MM.1S (cell line): ENCODE results near the gene PSORS1C1.
A peak's percentile ranks its signal among the peaks of the same experiment; 100 is the strongest.

Experiments used
- DNase-seq: peaks from one replicate; pipeline ENCODE4 v3.0.0-alpha.2; 2015
- H2AFZ ChIP-seq: fragments of 300-600 bp; sonication (generic); 2 replicates; pipeline ENCODE4 v1.6.0; 2016; ENCODE audit warnings: antibody characterized with exemption, low read length
- H3F3A ChIP-seq: fragments of 300-600 bp; sonication (generic); 2 replicates; pipeline ENCODE4 v1.6.1; 2016; ENCODE audit warnings: mild to moderate bottlenecking, antibody characterized with exemption, low read length, moderate library complexity, mixed read lengths; ENCODE audit not compliant: insufficient read depth
- H3K27ac ChIP-seq: fragments of 300-600 bp; sonication (generic); 2 replicates; pipeline ENCODE4 v1.5.1; 2016; ENCODE audit warnings: mild to moderate bottlenecking, low read length
- H3K27me3 ChIP-seq: fragments of 300-600 bp; sonication (generic); replicated peaks from 2 replicates; pipeline ENCODE4 v1.6.0; 2016; ENCODE audit warnings: low read length; ENCODE audit not compliant: insufficient read depth
- H3K36me3 ChIP-seq: fragments of 300-600 bp; sonication (generic); replicated peaks from 2 replicates; pipeline ENCODE4 v1.6.1; 2016; ENCODE audit warnings: mild to moderate bottlenecking, low read length, mixed read lengths; ENCODE audit not compliant: insufficient read depth
- H3K4me1 ChIP-seq: fragments of 300-600 bp; sonication (generic); 2 replicates; pipeline ENCODE4 v1.6.1; 2016; ENCODE audit warnings: low read length, mixed read lengths
- H3K4me2 ChIP-seq: fragments of 300-600 bp; sonication (generic); 2 replicates; pipeline ENCODE4 v1.6.0; 2016; ENCODE audit warnings: low read depth, low read length
- H3K4me3 ChIP-seq: fragments of 300-600 bp; sonication (generic); 2 replicates; pipeline ENCODE4 v1.5.1; 2016; ENCODE audit warnings: low read length, mixed read lengths
- H3K79me2 ChIP-seq: fragments of 300-600 bp; sonication (generic); 2 replicates; pipeline ENCODE4 v1.6.1; 2016; ENCODE audit warnings: mixed run types, low read length, mixed read lengths
- H3K9ac ChIP-seq: fragments of 300-600 bp; sonication (generic); 2 replicates; pipeline ENCODE4 v1.6.1; 2016; ENCODE audit warnings: low read length, mixed read lengths
- H3K9me2 ChIP-seq: fragments of 300-600 bp; sonication (generic); replicated peaks from 2 replicates; pipeline ENCODE4 v1.6.1; 2016; ENCODE audit warnings: mild to moderate bottlenecking, low read length, mixed read lengths; ENCODE audit not compliant: insufficient read depth
- H3K9me3 ChIP-seq: fragments of 300-600 bp; sonication (generic); replicated peaks from 2 replicates; pipeline ENCODE4 v1.6.1; 2016; ENCODE audit warnings: mild to moderate bottlenecking, low read length, mixed read lengths; ENCODE audit not compliant: insufficient read depth
- H4K20me1 ChIP-seq: fragments of 300-600 bp; sonication (generic); 2 replicates; pipeline ENCODE4 v1.6.1; 2016; ENCODE audit warnings: mild to moderate bottlenecking, low read length, moderate library complexity, mixed read lengths; ENCODE audit not compliant: insufficient read depth
- CTCF ChIP-seq: fragments of 300-600 bp; sonication (generic); IDR thresholded peaks from 2 replicates; pipeline ENCODE4 v1.5.1; 2016; ENCODE audit warnings: antibody characterized with exemption, low read length, mixed read lengths
- EZH2 ChIP-seq: fragments of 300-600 bp; sonication (generic); optimal IDR thresholded peaks from 2 replicates; pipeline ENCODE3; 2017; ENCODE audit warnings: low read depth, mild to moderate bottlenecking, antibody characterized with exemption, low read length, mixed read lengths
- EZH2phosphoT487 ChIP-seq: fragments of 300-600 bp; sonication (generic); IDR thresholded peaks from 2 replicates; pipeline ENCODE4 v1.6.1; 2018; ENCODE audit warnings: antibody characterized with exemption, low read length

The PSORS1C1 gene

DNA sequence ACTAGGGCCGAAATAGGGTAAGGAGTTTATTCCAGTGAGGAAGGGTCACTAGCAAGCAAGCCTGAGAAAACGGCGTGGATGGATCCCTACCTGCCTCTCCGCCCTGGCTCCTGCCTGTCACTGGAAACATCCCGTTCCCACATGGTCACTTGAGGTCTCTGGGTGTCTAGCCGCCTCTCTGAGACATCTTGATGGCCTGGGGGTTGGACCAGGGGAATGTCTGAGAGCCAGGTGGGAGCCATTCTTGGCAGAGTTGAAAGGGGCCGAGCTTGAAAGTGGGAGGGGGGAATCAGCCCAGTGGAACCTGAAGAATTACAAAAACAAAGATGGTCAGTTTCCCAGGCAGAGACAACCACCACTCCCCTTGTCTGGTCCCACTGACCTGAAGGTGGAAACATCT is 42.0 kb downstream of the PSORS1C1 start:
- Histone ChIP-seq H3K9me3 (no peaks in the 10 kb centered on the region), H3K36me3 (no peaks in the 10 kb centered on the region), H3K9me2 (no peaks in the 10 kb centered on the region), H3K27ac (no peak overlapping the region), H3K79me2 (peaks cover 32% of the 10 kb centered on the region), H3K9ac (no peak overlapping the region), H3K4me3 (no peak overlapping the region), H3K27me3 (no peaks in the 10 kb centered on the region), H4K20me1 (no peaks in the 10 kb centered on the region), H3K4me2 (no peak overlapping the region), H2AFZ (no peak overlapping the region), H3F3A (0 out of 2 replicates have a peak, but pooled peaks cover 8% of the 10 kb centered on the region), H3K4me1 (peaks cover 13% of the 10 kb centered on the region; the same call in 1 of the 2 replicates)
- no peak for TF ChIP-seq CTCF
- DNase-seq: no peak

DNA sequence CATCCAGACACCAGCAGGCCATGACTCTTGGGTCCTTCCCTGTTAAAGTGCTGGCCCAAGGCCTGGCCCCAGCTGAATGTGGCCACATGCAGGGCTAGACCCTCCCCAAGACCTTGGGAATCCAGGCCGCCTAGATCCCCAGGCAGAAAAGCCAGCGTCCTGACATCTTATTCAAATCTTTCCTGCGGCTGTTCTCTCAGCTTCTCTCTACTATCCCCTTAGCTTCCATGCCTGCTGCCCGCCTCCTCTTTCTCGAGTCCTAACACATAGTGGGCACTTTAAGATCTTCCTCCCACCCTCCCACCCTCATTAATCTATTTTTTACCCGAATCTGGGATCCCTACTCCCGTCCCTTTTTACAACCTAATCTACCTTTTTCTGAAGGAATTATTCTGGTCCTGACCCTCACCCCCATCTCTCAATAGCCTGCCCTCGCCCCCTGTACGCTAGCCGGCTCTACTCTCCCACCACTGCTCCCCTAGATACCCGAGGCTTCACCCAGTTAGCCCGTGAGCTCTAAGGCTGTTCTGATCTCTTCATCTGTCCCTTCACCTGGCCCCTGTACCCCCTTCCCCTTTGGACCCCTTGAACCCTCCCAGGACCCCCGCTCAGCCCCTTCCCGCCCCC is 43.0 kb downstream of the PSORS1C1 start, which contains the start of gene CCHCR1:
CCHCR1 (minus strand) TSS at position 290 of the 627 bp plus-strand sequence; CDS start at position 88, 202 bp downstream.
- TF ChIP-seq EZH2phosphoT487 (no peak), CTCF (no peak), EZH2 (no peak)
- H3K9me2 ChIP-seq: no peaks in the 10 kb centered on the region
- H3K79me2 ChIP-seq: peaks cover 40% of the 10 kb centered on the region
- no peaks in the 10 kb centered on the region for H3K27me3 ChIP-seq
- H3K4me2 ChIP-seq: peak within 1 kb of the TSS; percentile 98
- no peaks in the 10 kb centered on the region for H3K9me3 ChIP-seq
- H3K27ac ChIP-seq: peak within 1 kb of the TSS; percentile 46; the same call in 1 of the 2 replicates
- H2AFZ ChIP-seq: peak within 1 kb of the TSS; percentile 87
- no peaks in the 10 kb centered on the region for H3K36me3 ChIP-seq
- H3F3A ChIP-seq: 0 out of 2 replicates have a peak, but pooled peaks cover 8% of the 10 kb centered on the region
- peak within 1 kb of the TSS; percentile 84 for H3K4me3 ChIP-seq
- no peak for DNase-seq
- H4K20me1 ChIP-seq: no peaks in the 10 kb centered on the region; the same call in 1 of the 2 replicates
- peaks cover 22% of the 10 kb centered on the region for H3K4me1 ChIP-seq
- H3K9ac ChIP-seq: peak within 1 kb of the TSS; percentile 85

GRCh38 chr6:31158140-31158862 is 43.7 kb downstream of the PSORS1C1 start, which contains the start of gene TCF19:
Gene TCF19 (plus strand): TSS chr6:31158589. CDS start chr6:31159470, 881 bp downstream.
- peaks cover 40% of the 10 kb centered on the region for H3K79me2 ChIP-seq
- H3K4me1 ChIP-seq: peaks cover 29% of the 10 kb centered on the region
- H2AFZ ChIP-seq: peak within 1 kb of the TSS; percentile 87
- H3K4me3 ChIP-seq: peak within 1 kb of the TSS; percentile 84
- peak within 1 kb of the TSS; percentile 46; the same call in 1 of the 2 replicates for H3K27ac ChIP-seq
- H3K9me3 ChIP-seq: no peaks in the 10 kb centered on the region
- no peaks in the 10 kb centered on the region for H3K27me3 ChIP-seq
- peak within 1 kb of the TSS; percentile 98 for H3K4me2 ChIP-seq
- H3K9ac ChIP-seq: peak within 1 kb of the TSS; percentile 85
- TF ChIP-seq EZH2phosphoT487: no peak
- no peak for TF ChIP-seq CTCF
- TF ChIP-seq EZH2: no peak
- no peaks in the 10 kb centered on the region for H3K36me3 ChIP-seq
- peak; percentile 98 for DNase-seq
- H3K9me2 ChIP-seq: no peaks in the 10 kb centered on the region
- 0 out of 2 replicates have a peak, but pooled peaks cover 8% of the 10 kb centered on the region for H3F3A ChIP-seq
- no peaks in the 10 kb centered on the region; the same call in 1 of the 2 replicates for H4K20me1 ChIP-seq
